Measurements from ENCODE around the gene ASPSCR1. TPM values are rescaled to one million over a fixed set of nuclear protein-coding genes. Genes with fewer than 3 reads are reported as not detected.

The ASPSCR1 gene
- total and polyA plus RNA-seq, 2 of the 13 experiments (the other 11 are each of a cell fraction or from before 2014, with no cell fraction given) = 274 to 314 TPM

GRCh38 chr17:82022310-82022980 lies 45.0 kb downstream of the ASPSCR1 start, which contains the start of gene CENPX (continued):
- TF ChIP-seq YEATS4 (CRISPR knock-in tag; IDR thresholded peaks at IDR 0.05; ENCODE audit: borderline replicate concordance) = no peak; the same call in 1 of the 2 replicates
- TF ChIP-seq MTERF4 (CRISPR knock-in tag; IDR thresholded peaks at IDR 0.05) = no peak; the same call in 1 of the 2 replicates
- TF ChIP-seq ZSCAN31 (CRISPR knock-in tag; IDR thresholded peaks at IDR 0.05; ENCODE audit: low read depth) = peak; percentile 35
- TF ChIP-seq SOX13 (IDR thresholded peaks at IDR 0.05) = no peak
- TF ChIP-seq SOX13 (CRISPR knock-in tag; conservative IDR thresholded peaks at IDR 0.05 in 1 of 2, IDR thresholded peaks at IDR 0.05 in 1 of 2) = peak in 1 of 2 experiments; percentile 29; a peak in 1 of 4 replicates
- no peak for TF ChIP-seq HNF4G (IDR thresholded peaks at IDR 0.05; ENCODE audit: borderline replicate concordance, low read depth, low read length)
- 0 out of 2 replicates have a peak, but pooled peaks have one; percentile 59 for TF ChIP-seq HNF4G (CRISPR knock-in tag; IDR thresholded peaks at IDR 0.05; ENCODE audit: borderline replicate concordance, low read depth)
- TF ChIP-seq ZNF816 (CRISPR knock-in tag; IDR thresholded peaks at IDR 0.05; ENCODE audit: borderline replicate concordance) = no peak
- TF ChIP-seq ZBTB1 (CRISPR knock-in tag; IDR thresholded peaks at IDR 0.05; ENCODE audit: borderline replicate concordance) = no peak
- TF ChIP-seq TSC22D2 (CRISPR knock-in tag; IDR thresholded peaks at IDR 0.05; ENCODE audit: borderline replicate concordance) = no peak
- TF ChIP-seq MED8 (CRISPR knock-in tag; IDR thresholded peaks at IDR 0.05; ENCODE audit: insufficient replicate concordance) = peak; percentile 90
- TF ChIP-seq ZBTB20 (CRISPR knock-in tag; IDR thresholded peaks at IDR 0.05; ENCODE audit: borderline replicate concordance, low read depth) = peak; percentile 55; the same call in 1 of the 2 replicates
- peak; percentile 77; the same call in 1 of the 2 replicates for TF ChIP-seq PCBP1 (IDR thresholded peaks at IDR 0.05; ENCODE audit: borderline replicate concordance, low read depth, low read length)
- no peak; the same call in 1 of the 2 replicates for TF ChIP-seq KLF12 (CRISPR knock-in tag; IDR thresholded peaks at IDR 0.05; ENCODE audit: borderline replicate concordance)
- no peak for TF ChIP-seq FOXA3 (CRISPR knock-in tag; IDR thresholded peaks at IDR 0.05)
- no peak for TF ChIP-seq LCORL (IDR thresholded peaks at IDR 0.05)
- peak; percentile 55 for TF ChIP-seq LCORL (CRISPR knock-in tag; IDR thresholded peaks at IDR 0.05)
- TF ChIP-seq STAT5B (CRISPR knock-in tag; IDR thresholded peaks at IDR 0.05) = 0 out of 2 replicates have a peak, but pooled peaks have one; percentile 42
- peak; percentile 92; the same call in 1 of the 2 replicates for TF ChIP-seq DZIP1 (CRISPR knock-in tag; IDR thresholded peaks at IDR 0.05)
- TF ChIP-seq NRL (CRISPR knock-in tag; IDR thresholded peaks at IDR 0.05; ENCODE audit: borderline replicate concordance) = peak; percentile 59
- TF ChIP-seq FOXK2 (IDR thresholded peaks at IDR 0.05) = no peak
- TF ChIP-seq, protein P1, sequence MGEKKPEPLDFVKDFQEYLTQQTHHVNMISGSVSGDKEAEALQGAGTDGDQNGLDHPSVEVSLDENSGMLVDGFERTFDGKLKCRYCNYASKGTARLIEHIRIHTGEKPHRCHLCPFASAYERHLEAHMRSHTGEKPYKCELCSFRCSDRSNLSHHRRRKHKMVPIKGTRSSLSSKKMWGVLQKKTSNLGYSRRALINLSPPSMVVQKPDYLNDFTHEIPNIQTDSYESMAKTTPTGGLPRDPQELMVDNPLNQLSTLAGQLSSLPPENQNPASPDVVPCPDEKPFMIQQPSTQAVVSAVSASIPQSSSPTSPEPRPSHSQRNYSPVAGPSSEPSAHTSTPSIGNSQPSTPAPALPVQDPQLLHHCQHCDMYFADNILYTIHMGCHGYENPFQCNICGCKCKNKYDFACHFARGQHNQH (CRISPR knock-in tag; IDR thresholded peaks at IDR 0.05) = no peak
- TF ChIP-seq THRA (CRISPR knock-in tag; IDR thresholded peaks at IDR 0.05; ENCODE audit: borderline replicate concordance) = no peak; the same call in 1 of the 2 replicates
